Upper lobe of left lung (tissue), 6 donors: ENCODE measurements around the gene RAP2A. TPM values are rescaled to one million over a fixed set of nuclear protein-coding genes. Genes with fewer than 3 reads are reported as not detected.

Experiments
- ATAC-seq, 2 donors: fragments of 200-7000 bp; cut with Tn5 transposase; one replicate each; pipeline ENCODE4 v1.9.1; 2022; ENCODE audit warnings: mild to moderate bottlenecking in 2 of 2, moderate library complexity in 2 of 2; ENCODE audit not compliant: low FRiP score in 2 of 2
- DNase-seq, 2 donors: peaks; one replicate each; pipeline ENCODE4 v3.0.0-alpha.2; 2019 to 2020
- H3K27ac ChIP-seq, 4 donors: fragments of 200-600 bp; sonication (generic); one replicate each; pipeline ENCODE4 v1.5.1; 2016 to 2019
- H3K27me3 ChIP-seq, 4 donors: fragments of 200-600 bp; sonication (generic); one replicate each; pipeline ENCODE4 v1.5.1; 2017 to 2019
- H3K36me3 ChIP-seq, 4 donors: fragments of 200-600 bp; sonication (generic); one replicate each; pipeline ENCODE4 v1.5.1; 2016 to 2019
- H3K4me1 ChIP-seq, 4 donors: fragments of 200-600 bp; sonication (generic); one replicate each; pipeline ENCODE4 v1.5.1; 2018 to 2019
- H3K4me3 ChIP-seq, 4 donors: fragments of 200-600 bp; sonication (generic); one replicate each; pipeline ENCODE4 v1.5.1; 2017 to 2019; ENCODE audit warnings: mild to moderate bottlenecking in 2 of 4, moderate library complexity in 1 of 4
- H3K9me3 ChIP-seq, 4 donors: fragments of 200-600 bp; sonication (generic); one replicate each; pipeline ENCODE4 v1.5.1; 2018 to 2019
- EP300 ChIP-seq, 4 donors: sonication (generic); formaldehyde crosslinking; IDR thresholded peaks; one replicate each; pipeline ENCODE4 v1.5.1; 2017; ENCODE audit warnings: antibody characterized with exemption in 4 of 4, control low read depth in 2 of 4
- POLR2A ChIP-seq, 4 donors: fragments of 450-650 bp; IDR thresholded peaks; one replicate each; pipeline ENCODE4 v1.5.1; 2016 to 2017; ENCODE audit warnings: antibody characterized with exemption in 4 of 4, mild to moderate bottlenecking in 2 of 4
- POLR2AphosphoS5 ChIP-seq, 2 donors: sonication (generic); formaldehyde crosslinking; IDR thresholded peaks; one replicate each; pipeline ENCODE4 v1.5.1; 2017; ENCODE audit warnings: antibody characterized with exemption in 2 of 2
- WGBS, 2 donors: methylation state at CpG; one replicate each; pipeline ENCODE4 v1.1.5; 2017 to 2018; 5-methylcytosine and 5-hydroxymethylcytosine counted together
- total RNA-seq, 6 donors: library from RNA; depleted of rRNA in 4 of 6; stranded (reverse); fragments of >200 nt in 4 of 6; gene quantifications; one replicate each; pipeline versions ENCODE4 v1.1.0 to v1.2.1, GENCODE V29; 2016 to 2021
- TF ChIP-seq, protein P1 (sequence below), 6 experiments: fragments of 450-650 bp in 4 of 6; fragments of 200-600 bp in 2 of 6; sonication (generic) in 2 of 6; IDR thresholded peaks; one replicate each; pipeline ENCODE4 v1.5.1; 2016 to 2019; ENCODE audit warnings: antibody characterized with exemption in 6 of 6
- donor health status: DM: no; HTN: no; CAD: no; lungs with moderate emphysema.
- donor health status: DM: no; HTN: yes; CAD: no; lungs with severe emphysema.

Gene RAP2A
- total RNA-seq, 6 donors from 2014 or later = 17.8 to 55.4 (median 31.5) TPM

DNA sequence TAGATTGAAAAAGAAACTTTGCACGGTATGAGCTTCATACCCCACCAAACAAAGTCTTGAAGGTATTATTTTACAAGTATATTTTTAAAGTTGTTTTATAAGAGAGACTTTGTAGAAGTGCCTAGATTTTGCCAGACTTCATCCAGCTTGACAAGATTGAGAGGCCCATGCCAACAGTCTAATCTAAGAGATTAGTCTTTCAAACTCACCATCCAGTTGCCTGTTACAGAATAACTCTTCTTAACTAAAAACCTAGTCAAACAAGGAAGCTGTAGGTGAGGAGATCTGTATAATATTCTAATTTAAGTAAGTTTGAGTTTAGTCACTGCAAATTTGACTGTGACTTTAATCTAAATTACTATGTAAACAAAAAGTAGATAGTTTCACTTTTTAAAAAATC is 41.9 kb upstream of the RAP2A start:
- no peak for DNase-seq
- H3K4me3 ChIP-seq = no peak overlapping the region
- H3K4me1 ChIP-seq = peaks cover 0 to 4% (median 0%) of the 10 kb centered on the region in 4 donors
- no peaks in the 10 kb centered on the region for H3K27me3 ChIP-seq
- 68 to 72% methylated on average over 1 of the region's 1 CpG for WGBS, 2 donors
- no peaks in the 10 kb centered on the region for H3K9me3 ChIP-seq
- no peak for TF ChIP-seq POLR2AphosphoS5 (IDR thresholded peaks at IDR 0.05)
- TF ChIP-seq, protein P1, sequence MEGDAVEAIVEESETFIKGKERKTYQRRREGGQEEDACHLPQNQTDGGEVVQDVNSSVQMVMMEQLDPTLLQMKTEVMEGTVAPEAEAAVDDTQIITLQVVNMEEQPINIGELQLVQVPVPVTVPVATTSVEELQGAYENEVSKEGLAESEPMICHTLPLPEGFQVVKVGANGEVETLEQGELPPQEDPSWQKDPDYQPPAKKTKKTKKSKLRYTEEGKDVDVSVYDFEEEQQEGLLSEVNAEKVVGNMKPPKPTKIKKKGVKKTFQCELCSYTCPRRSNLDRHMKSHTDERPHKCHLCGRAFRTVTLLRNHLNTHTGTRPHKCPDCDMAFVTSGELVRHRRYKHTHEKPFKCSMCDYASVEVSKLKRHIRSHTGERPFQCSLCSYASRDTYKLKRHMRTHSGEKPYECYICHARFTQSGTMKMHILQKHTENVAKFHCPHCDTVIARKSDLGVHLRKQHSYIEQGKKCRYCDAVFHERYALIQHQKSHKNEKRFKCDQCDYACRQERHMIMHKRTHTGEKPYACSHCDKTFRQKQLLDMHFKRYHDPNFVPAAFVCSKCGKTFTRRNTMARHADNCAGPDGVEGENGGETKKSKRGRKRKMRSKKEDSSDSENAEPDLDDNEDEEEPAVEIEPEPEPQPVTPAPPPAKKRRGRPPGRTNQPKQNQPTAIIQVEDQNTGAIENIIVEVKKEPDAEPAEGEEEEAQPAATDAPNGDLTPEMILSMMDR (IDR thresholded peaks at IDR 0.05) = no peak
- no peak for TF ChIP-seq POLR2A (IDR thresholded peaks at IDR 0.05)
- TF ChIP-seq EP300 (IDR thresholded peaks at IDR 0.05) = no peak
- peaks cover 0 to 29% (median 4%) of the 10 kb centered on the region in 4 donors for H3K36me3 ChIP-seq
- ATAC-seq = no peak
- peak overlapping the region in 1 of 4 donors; percentile 30 for H3K27ac ChIP-seq

DNA sequence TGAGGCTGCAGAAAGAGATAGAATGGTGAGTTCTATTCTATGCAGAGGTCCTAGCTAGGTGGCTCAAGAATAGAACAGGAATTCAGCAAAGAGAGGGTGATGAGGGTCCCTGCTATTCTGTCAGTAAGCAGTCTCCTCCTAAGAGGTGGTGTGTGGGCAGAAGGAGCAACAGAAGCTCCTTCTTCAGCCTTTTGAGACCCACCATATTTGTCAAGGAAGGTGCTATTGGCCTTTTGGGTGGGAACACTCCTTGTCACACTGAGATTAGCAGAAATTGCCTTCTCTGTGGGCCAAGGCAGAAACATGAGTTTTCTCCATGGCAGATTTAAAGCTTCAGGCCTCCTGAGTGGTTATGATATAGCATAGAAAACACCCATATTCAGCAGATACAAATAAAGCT is 39.4 kb upstream of the RAP2A start:
- H3K27me3 ChIP-seq = no peaks in the 10 kb centered on the region
- peaks cover 0 to 21% (median 3%) of the 10 kb centered on the region in 4 donors for H3K36me3 ChIP-seq
- TF ChIP-seq POLR2AphosphoS5 (IDR thresholded peaks at IDR 0.05) (no peak), EP300 (IDR thresholded peaks at IDR 0.05) (no peak), POLR2A (IDR thresholded peaks at IDR 0.05) (no peak)
- TF ChIP-seq, protein P1 (IDR thresholded peaks at IDR 0.05) = no peak
- H3K27ac ChIP-seq = no peak overlapping the region
- DNase-seq (no peak), ATAC-seq (no peak)
- H3K4me3 ChIP-seq = no peak overlapping the region
- H3K4me1 ChIP-seq = no peaks in the 10 kb centered on the region
- H3K9me3 ChIP-seq = no peaks in the 10 kb centered on the region

DNA sequence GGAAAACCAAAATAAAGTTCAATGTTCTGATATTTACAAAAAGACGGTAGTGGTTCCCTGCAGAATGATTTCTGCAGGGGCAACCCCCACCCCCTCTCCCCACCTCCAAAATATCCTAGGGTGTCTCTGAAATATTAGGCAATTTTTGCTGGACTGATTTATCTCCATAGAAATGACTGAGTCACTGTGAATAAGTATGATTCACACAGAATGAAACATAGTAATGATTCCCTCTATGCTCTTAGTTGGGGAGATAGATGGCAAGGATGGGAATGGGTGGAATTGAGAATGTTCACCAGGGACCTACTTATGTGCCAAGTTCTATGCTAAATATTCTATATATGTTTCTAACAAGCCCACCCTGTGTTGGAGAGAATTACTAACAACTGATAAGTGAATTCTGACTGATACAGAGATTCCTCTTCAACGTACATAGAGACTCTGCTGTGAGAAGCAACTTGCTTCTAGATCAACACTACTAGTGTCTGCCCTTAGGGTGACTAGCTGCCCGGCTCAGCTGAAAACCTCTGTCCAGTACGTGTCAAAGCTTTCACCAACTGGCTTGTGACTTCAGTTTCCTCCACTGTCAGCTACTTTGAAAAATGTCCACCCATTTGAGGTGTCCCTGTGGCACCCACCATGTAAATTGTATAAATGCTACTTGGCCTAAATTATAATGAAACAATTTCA is 38.4 kb upstream of the RAP2A start:
- no peaks in the 10 kb centered on the region for H3K9me3 ChIP-seq
- H3K4me1 ChIP-seq = no peaks in the 10 kb centered on the region
- TF ChIP-seq POLR2AphosphoS5 (IDR thresholded peaks at IDR 0.05) (no peak), POLR2A (IDR thresholded peaks at IDR 0.05) (no peak), EP300 (IDR thresholded peaks at IDR 0.05) (no peak)
- TF ChIP-seq, protein P1 (IDR thresholded peaks at IDR 0.05) = no peak
- H3K4me3 ChIP-seq = no peak overlapping the region
- no peak overlapping the region for H3K27ac ChIP-seq
- ATAC-seq (peak in 1 of 2 donors; percentile 14), DNase-seq (no peak)
- H3K27me3 ChIP-seq = no peaks in the 10 kb centered on the region
- peaks cover 0 to 21% (median 3%) of the 10 kb centered on the region in 4 donors for H3K36me3 ChIP-seq
- WGBS, 2 donors = 88 to 91% methylated on average over 4 of the region's 4 CpGs

DNA sequence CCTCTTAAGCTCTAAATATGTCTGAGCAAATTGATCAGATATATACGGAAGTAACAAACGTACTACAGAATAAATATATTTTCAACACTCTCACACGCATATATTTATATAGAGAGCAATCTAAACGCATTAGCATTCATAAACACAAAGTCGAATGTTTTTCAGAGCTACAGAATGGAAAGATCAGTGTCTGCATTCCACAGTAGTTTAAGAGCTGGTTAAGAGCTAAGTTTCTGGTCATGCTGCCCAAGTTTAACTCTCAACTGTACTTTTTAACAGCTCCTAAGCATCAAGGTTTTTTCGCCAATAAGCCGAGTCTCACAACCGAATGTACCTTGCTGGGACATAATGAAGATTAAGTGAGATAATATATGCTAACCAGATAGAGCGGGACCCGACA is 36.7 kb upstream of the RAP2A start:
- ATAC-seq (no peak), DNase-seq (no peak)
- TF ChIP-seq, protein P1 (IDR thresholded peaks at IDR 0.05) = no peak
- TF ChIP-seq POLR2AphosphoS5 (IDR thresholded peaks at IDR 0.05) (no peak), EP300 (IDR thresholded peaks at IDR 0.05) (no peak), POLR2A (IDR thresholded peaks at IDR 0.05) (no peak)
- WGBS, 2 donors = 59 to 67% methylated on average over 10 of the region's 10 CpGs
- Histone ChIP-seq H3K4me3 (no peak overlapping the region), H3K4me1 (no peaks in the 10 kb centered on the region), H3K27me3 (no peaks in the 10 kb centered on the region), H3K27ac (no peak overlapping the region), H3K36me3 (peaks cover 0 to 7% (median 3%) of the 10 kb centered on the region in 4 donors), H3K9me3 (no peaks in the 10 kb centered on the region)

DNA sequence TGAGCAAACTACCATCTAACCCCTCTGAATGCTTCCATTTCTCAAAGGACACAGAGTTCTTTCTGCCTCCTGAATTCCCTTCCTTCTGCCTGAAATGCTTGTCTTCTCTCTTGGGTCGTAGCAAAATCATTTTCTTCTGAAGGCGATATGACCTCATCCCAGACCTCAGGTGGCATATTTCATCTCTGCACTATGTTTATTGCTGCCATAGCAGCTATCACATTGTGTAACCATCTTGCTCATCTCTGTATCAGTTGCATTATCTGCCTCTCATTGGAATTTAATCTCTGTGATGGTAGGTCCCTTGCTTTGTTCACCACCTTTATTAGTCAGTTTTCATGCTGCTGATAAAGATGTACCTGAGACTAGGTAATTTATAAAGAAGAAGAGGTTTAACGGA is 32.5 kb upstream of the RAP2A start:
- H3K4me3 ChIP-seq = no peak overlapping the region
- H3K27me3 ChIP-seq = no peaks in the 10 kb centered on the region
- no peak for ATAC-seq
- no peak overlapping the region for H3K27ac ChIP-seq
- no peaks in the 10 kb centered on the region for H3K9me3 ChIP-seq
- no peaks in the 10 kb centered on the region for H3K36me3 ChIP-seq
- H3K4me1 ChIP-seq = no peaks in the 10 kb centered on the region
- no peak for DNase-seq
- WGBS, 2 donors = 62 to 78% methylated on average over 3 of the region's 3 CpGs
- TF ChIP-seq EP300 (IDR thresholded peaks at IDR 0.05) (no peak), POLR2AphosphoS5 (IDR thresholded peaks at IDR 0.05) (no peak), POLR2A (IDR thresholded peaks at IDR 0.05) (no peak)
- TF ChIP-seq, protein P1 (IDR thresholded peaks at IDR 0.05) = no peak
